Glutamatergic neuron (in vitro differentiated cells): ENCODE measurements around the gene ZAR1L. TPM values are rescaled to one million over a fixed set of nuclear protein-coding genes. Genes with fewer than 3 reads are reported as not detected.

Source experiments
- DNase-seq: peaks from one replicate; pipeline ENCODE4 v3.0.0; 2022
- H3K27ac Mint-ChIP-seq: one replicate; pipeline ENCODE4 v1.8.0; 2020; ENCODE audit warnings: mild to moderate bottlenecking, mixed read lengths, inconsistent platforms; ENCODE audit not compliant: unreplicated experiment
- H3K27me3 Mint-ChIP-seq: one replicate; pipeline ENCODE4 v1.8.0; 2020; ENCODE audit warnings: mild to moderate bottlenecking, moderate library complexity, mixed read lengths, inconsistent platforms; ENCODE audit not compliant: unreplicated experiment
- H3K36me3 Mint-ChIP-seq: one replicate; pipeline ENCODE4 v1.8.0; 2020; ENCODE audit warnings: mild to moderate bottlenecking, mixed read lengths, inconsistent platforms; ENCODE audit not compliant: unreplicated experiment
- H3K4me1 Mint-ChIP-seq: one replicate; pipeline ENCODE4 v1.8.0; 2020; ENCODE audit warnings: mild to moderate bottlenecking, low read depth, mixed read lengths, inconsistent platforms; ENCODE audit not compliant: unreplicated experiment
- H3K4me3 Mint-ChIP-seq: one replicate; pipeline ENCODE4 v1.8.0; 2020; ENCODE audit warnings: mild to moderate bottlenecking, mixed read lengths, inconsistent platforms; ENCODE audit not compliant: unreplicated experiment
- H3K9me3 Mint-ChIP-seq: one replicate; pipeline ENCODE4 v1.8.0; 2020; ENCODE audit warnings: mild to moderate bottlenecking, moderate library complexity, mixed read lengths, inconsistent platforms; ENCODE audit not compliant: unreplicated experiment
- CTCF ChIP-seq: fragments of 200-600 bp; sonication (generic); IDR thresholded peaks from one replicate; pipeline ENCODE4 v1.5.0; 2021; ENCODE audit not compliant: partially characterized antibody, unreplicated experiment
- total RNA-seq: library from RNA; stranded (reverse); fragmentation: NEBNext Ultra II Directional; extraction: Animal tissue kit (Norgen Biotek cat#: 25700); gene quantifications from one replicate; pipeline ENCODE4 v1.2.1, GENCODE V29; 2021; ENCODE audit not compliant: unreplicated experiment

The ZAR1L gene
- total RNA-seq, 1 donor from 2014 or later, result not detected

DNA sequence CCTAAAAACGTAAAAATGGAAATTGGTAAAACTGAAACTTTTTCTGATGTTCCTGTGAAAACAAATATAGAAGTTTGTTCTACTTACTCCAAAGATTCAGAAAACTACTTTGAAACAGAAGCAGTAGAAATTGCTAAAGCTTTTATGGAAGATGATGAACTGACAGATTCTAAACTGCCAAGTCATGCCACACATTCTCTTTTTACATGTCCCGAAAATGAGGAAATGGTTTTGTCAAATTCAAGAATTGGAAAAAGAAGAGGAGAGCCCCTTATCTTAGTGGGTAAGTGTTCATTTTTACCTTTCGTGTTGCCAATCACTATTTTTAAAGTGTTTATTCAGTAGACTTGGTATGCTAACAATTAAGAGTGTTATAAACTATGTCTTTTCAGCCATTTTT lies 25.8 kb upstream of the ZAR1L start:
- no peak for TF ChIP-seq CTCF

DNA sequence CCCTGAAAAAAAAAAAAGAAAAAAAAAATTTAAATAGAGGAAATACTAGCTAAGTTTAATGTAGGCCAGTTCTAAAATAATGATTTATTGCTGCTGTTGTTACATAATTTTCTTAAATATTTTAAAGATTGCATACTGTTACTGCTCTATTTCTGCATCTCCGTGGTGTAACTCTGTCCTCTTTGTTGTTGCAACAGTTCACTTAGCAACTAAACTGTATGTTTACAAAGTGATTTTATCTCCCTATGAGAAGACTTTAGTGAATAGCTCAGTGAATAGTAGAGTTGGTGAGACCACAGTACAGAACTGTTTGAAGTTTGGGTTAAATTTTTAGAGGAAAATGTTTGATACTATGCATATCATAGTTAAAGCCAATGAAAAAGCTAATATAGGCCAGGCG lies 19.5 kb upstream of the ZAR1L start:
- DNase-seq, result no peak
- Mint-ChIP-seq H3K4me3 (no peak overlapping the region), H3K4me1 (no peaks in the 10 kb centered on the region), H3K27me3 (no peaks in the 10 kb centered on the region), H3K27ac (no peak overlapping the region), H3K36me3 (no peaks in the 10 kb centered on the region), H3K9me3 (no peaks in the 10 kb centered on the region)
- no peak for TF ChIP-seq CTCF

More for the DNA sequence above, 25.8 kb upstream of the ZAR1L start:
- H3K4me3 Mint-ChIP-seq, result no peak overlapping the region
- H3K36me3 Mint-ChIP-seq, result no peaks in the 10 kb centered on the region
- H3K9me3 Mint-ChIP-seq, result no peaks in the 10 kb centered on the region
- no peaks in the 10 kb centered on the region for H3K4me1 Mint-ChIP-seq
- no peaks in the 10 kb centered on the region for H3K27me3 Mint-ChIP-seq
- no peak overlapping the region for H3K27ac Mint-ChIP-seq
- no peak for DNase-seq

GRCh38 chr13:32330441-32330840 lies 15.3 kb upstream of the ZAR1L start:
- no peak overlapping the region for H3K27ac Mint-ChIP-seq
- H3K4me1 Mint-ChIP-seq, result no peaks in the 10 kb centered on the region
- TF ChIP-seq CTCF, result no peak
- no peaks in the 10 kb centered on the region for H3K27me3 Mint-ChIP-seq
- H3K36me3 Mint-ChIP-seq, result no peaks in the 10 kb centered on the region
- no peak for DNase-seq
- H3K9me3 Mint-ChIP-seq, result no peaks in the 10 kb centered on the region
- H3K4me3 Mint-ChIP-seq, result no peak overlapping the region

GRCh38 chr13:32323912-32324311 lies 8.7 kb upstream of the ZAR1L start:
- no peaks in the 10 kb centered on the region for H3K27me3 Mint-ChIP-seq
- no peaks in the 10 kb centered on the region for H3K36me3 Mint-ChIP-seq
- DNase-seq, result no peak
- no peak overlapping the region for H3K4me3 Mint-ChIP-seq
- no peaks in the 10 kb centered on the region for H3K4me1 Mint-ChIP-seq
- H3K9me3 Mint-ChIP-seq, result no peaks in the 10 kb centered on the region
- no peak overlapping the region for H3K27ac Mint-ChIP-seq
- TF ChIP-seq CTCF, result no peak

DNA sequence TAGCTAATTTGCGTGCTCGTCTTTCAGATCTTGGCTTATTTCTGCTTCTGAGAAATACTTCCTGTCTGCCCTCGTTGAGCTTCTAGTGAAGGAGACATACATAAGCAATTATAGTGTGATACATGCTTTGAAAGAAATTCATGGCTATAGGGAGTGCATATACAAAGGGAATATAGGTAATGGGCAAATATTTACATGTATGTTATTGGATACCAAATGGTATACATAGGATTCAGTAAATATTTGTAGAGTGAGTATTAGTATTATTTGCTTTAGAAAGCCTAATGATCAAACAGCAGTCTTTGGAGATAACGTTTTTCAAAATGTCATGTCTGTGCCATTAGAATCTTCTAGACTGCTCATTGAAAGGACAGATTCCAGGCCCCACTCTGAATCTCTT lies 5.4 kb upstream of the ZAR1L start:
- Mint-ChIP-seq H3K27me3 (no peaks in the 10 kb centered on the region), H3K4me1 (no peaks in the 10 kb centered on the region), H3K36me3 (no peaks in the 10 kb centered on the region), H3K9me3 (no peaks in the 10 kb centered on the region), H3K27ac (no peak overlapping the region), H3K4me3 (no peak overlapping the region)
- DNase-seq, result no peak
- TF ChIP-seq CTCF, result no peak
